Measurements from ENCODE around the gene PSEN1. TPM values are rescaled to one million over a fixed set of nuclear protein-coding genes. Genes with fewer than 3 reads are reported as not detected.

PSEN1 gene
- total RNA-seq, 1 donor from 2014 or later = 76.4 TPM

Small RNAs within 50 kb of the gene (small RNA-seq; reads per million reads assigned to genes)
- not detected for gene AC004858.1
- not detected for gene RNU6-419P

Other genes starting within 250 kb of the PSEN1 start
- 5.3 TPM for gene DPF3, start 242.4 kb upstream of the PSEN1 start, total RNA-seq
- gene DCAF4, start 210.0 kb upstream of the PSEN1 start, total RNA-seq = 7.0 TPM
- gene ZFYVE1, start 109.4 kb upstream of the PSEN1 start, total RNA-seq = 12.2 TPM
- gene RBM25, start 78.0 kb upstream of the PSEN1 start, total RNA-seq = 62.1 TPM
- gene PAPLN, start 101.0 kb downstream of the PSEN1 start, total RNA-seq = 1.6 TPM